ENCODE data around the gene RNF213.

The RNF213 gene

GRCh38 chr17:80442323-80442659 lies 181.6 kb downstream of the RNF213 start:
- no peak for DNase-seq

GRCh38 chr17:80442764-80443163 lies 182.1 kb downstream of the RNF213 start:
- DNase-seq, result no peak

- no peak for DNase-seq
Observed at GRCh38 chr17:80443498-80443897, 182.8 kb downstream of the RNF213 start.

- no peak for DNase-seq
Observed at GRCh38 chr17:80443916-80444643, 183.4 kb downstream of the RNF213 start.

- DNase-seq, result no peak
Observed at GRCh38 chr17:80444644-80444979, 184.0 kb downstream of the RNF213 start.

- DNase-seq, result no peak
Observed at GRCh38 chr17:80445007-80445725, 184.5 kb downstream of the RNF213 start.

- no peak for DNase-seq
Observed at GRCh38 chr17:80445726-80446110, 185.1 kb downstream of the RNF213 start.

GRCh38 chr17:80446645-80447405 lies 186.2 kb downstream of the RNF213 start:
- DNase-seq, result no peak

- no peak for DNase-seq
Observed at GRCh38 chr17:80447790-80448189, 187.1 kb downstream of the RNF213 start.

All from NCI-H1930 (cell line).